Ascending aorta (tissue), 2 donors: Measurements from ENCODE around the gene ARRB1. TPM values are rescaled to one million over a fixed set of nuclear protein-coding genes. Genes with fewer than 3 reads are reported as not detected.
A peak's percentile ranks its signal among the peaks of the same experiment; 100 is the strongest.

Experiments used
- DNase-seq, 2 donors: peaks; one replicate each; pipeline ENCODE4 v3.0.0-alpha.2; 2019; ENCODE audit warnings: low spot score in 2 of 2
- H3K27ac ChIP-seq, 2 donors: fragments of 200-600 bp; sonication (generic); one replicate each; pipeline ENCODE4 v1.5.1; 2016 to 2017; ENCODE audit warnings: mild to moderate bottlenecking in 1 of 2
- H3K27me3 ChIP-seq: fragments of 200-600 bp; sonication (generic); one replicate; pipeline ENCODE4 v1.5.1; 2017
- H3K36me3 ChIP-seq, 2 donors: fragments of 200-600 bp; sonication (generic); one replicate each; pipeline ENCODE4 v1.5.1; 2016
- H3K4me1 ChIP-seq, 2 donors: fragments of 200-600 bp; sonication (generic); one replicate each; pipeline ENCODE4 v1.5.1; 2016 to 2017; ENCODE audit warnings: mild to moderate bottlenecking in 1 of 2
- H3K4me3 ChIP-seq, 2 donors: fragments of 200-600 bp; sonication (generic); one replicate each; pipeline ENCODE4 v1.5.1; 2016 to 2017; ENCODE audit warnings: mild to moderate bottlenecking in 1 of 2
- H3K9me3 ChIP-seq, 2 donors: fragments of 200-600 bp; sonication (generic); one replicate each; pipeline ENCODE4 v1.5.1; 2016
- intact Hi-C: fragments of 100-400 bp; cut with DNase I; formaldehyde crosslinking; loops from one replicate; pipeline ENCODE4 v1.15.1; 2023
- total RNA-seq: library from RNA; depleted of rRNA; stranded (reverse); fragments of >200 nt; gene quantifications from one replicate; pipeline ENCODE4 v1.1.0, GENCODE V29; 2016
- TF ChIP-seq, protein P1 (sequence below), 3 experiments: fragments of 200-600 bp in 2 of 3; fragments of 450-650 bp in 1 of 3; sonication (generic) in 2 of 3; IDR thresholded peaks; one replicate each; pipeline ENCODE4 v1.5.1; 2016 to 2019; ENCODE audit warnings: antibody characterized with exemption in 3 of 3, mild to moderate bottlenecking in 1 of 3, moderate library complexity in 1 of 3

Gene ARRB1
- 78.2 TPM for total RNA-seq

DNA sequence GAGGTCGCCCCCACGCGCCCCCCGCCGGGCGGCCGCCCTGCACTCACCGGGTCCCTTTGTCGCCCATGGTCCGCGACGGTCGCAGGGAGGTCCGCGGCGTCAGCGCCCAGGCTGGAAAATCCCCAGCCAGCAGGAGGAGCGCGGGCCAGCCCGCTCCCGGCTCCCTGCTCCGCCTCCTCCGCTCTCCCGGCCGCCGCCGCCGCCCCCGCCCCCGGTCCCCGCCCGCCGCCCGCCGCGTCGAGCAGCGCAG lies at the start of gene ARRB1:
ARRB1 (minus strand) TSS at position 121 of the 250 bp plus-strand sequence; CDS start at position 67, 54 bp downstream.
- Histone ChIP-seq H3K9me3 (no peaks in the 10 kb centered on the region), H3K4me1 (peaks cover 0 to 16% of the 10 kb centered on the region in 2 donors), H3K36me3 (no peaks in the 10 kb centered on the region), H3K4me3 (peak within 1 kb of the TSS; percentile 65 to 92), H3K27ac (peak within 1 kb of the TSS; percentile 73 to 78), H3K27me3 (no peaks in the 10 kb centered on the region)
- TF ChIP-seq, protein P1, sequence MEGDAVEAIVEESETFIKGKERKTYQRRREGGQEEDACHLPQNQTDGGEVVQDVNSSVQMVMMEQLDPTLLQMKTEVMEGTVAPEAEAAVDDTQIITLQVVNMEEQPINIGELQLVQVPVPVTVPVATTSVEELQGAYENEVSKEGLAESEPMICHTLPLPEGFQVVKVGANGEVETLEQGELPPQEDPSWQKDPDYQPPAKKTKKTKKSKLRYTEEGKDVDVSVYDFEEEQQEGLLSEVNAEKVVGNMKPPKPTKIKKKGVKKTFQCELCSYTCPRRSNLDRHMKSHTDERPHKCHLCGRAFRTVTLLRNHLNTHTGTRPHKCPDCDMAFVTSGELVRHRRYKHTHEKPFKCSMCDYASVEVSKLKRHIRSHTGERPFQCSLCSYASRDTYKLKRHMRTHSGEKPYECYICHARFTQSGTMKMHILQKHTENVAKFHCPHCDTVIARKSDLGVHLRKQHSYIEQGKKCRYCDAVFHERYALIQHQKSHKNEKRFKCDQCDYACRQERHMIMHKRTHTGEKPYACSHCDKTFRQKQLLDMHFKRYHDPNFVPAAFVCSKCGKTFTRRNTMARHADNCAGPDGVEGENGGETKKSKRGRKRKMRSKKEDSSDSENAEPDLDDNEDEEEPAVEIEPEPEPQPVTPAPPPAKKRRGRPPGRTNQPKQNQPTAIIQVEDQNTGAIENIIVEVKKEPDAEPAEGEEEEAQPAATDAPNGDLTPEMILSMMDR (IDR thresholded peaks at IDR 0.05): no peak
- intact Hi-C loops: no loop called here
- peak in 1 of 2 donors; percentile 74 for DNase-seq

DNA sequence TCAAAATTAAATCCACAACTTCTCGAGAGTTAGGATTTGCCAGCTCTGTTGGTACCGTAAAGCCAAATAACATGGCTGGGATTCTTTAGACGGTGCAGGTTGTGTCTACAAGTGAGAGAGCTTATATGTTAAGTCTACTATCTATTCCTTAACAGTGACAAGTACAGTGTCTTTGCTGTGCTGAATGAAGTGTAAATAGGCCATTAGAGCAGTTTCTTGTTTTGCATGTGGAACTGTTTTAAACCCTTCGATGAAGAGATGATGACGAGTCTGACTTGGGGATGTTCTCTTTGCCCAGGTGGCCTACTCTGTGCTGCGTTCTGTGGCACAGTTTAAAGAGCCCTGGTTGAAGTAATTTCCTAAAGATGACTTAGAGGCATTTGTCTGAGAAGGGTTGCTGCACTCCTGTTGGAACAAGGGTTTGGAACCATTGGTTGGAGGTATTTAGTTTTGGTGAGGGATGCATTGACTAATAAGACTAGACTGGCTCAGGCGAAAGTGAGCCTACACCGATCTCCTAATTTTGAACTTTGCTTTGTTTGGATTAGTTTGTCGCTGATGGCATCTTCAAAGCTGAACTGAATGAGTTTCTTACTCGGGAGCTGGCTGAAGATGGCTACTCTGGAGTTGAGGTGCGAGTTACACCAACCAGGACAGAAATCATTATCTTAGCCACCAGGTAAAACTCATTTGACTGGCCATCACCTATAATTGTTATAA lies 48.8 kb upstream of the ARRB1 start:
- Histone ChIP-seq H3K27ac (peak overlapping the region; percentile 91 to 98), H3K36me3 (peaks cover 37 to 43% of the 10 kb centered on the region in 2 donors), H3K9me3 (no peaks in the 10 kb centered on the region), H3K4me3 (peak overlapping the region; percentile 70 to 78), H3K4me1 (peaks cover 0 to 6% of the 10 kb centered on the region in 2 donors), H3K27me3 (no peaks in the 10 kb centered on the region)
- no peak for DNase-seq
- intact Hi-C loops: no loop called here
- TF ChIP-seq, protein P1 (IDR thresholded peaks at IDR 0.05): no peak

DNA sequence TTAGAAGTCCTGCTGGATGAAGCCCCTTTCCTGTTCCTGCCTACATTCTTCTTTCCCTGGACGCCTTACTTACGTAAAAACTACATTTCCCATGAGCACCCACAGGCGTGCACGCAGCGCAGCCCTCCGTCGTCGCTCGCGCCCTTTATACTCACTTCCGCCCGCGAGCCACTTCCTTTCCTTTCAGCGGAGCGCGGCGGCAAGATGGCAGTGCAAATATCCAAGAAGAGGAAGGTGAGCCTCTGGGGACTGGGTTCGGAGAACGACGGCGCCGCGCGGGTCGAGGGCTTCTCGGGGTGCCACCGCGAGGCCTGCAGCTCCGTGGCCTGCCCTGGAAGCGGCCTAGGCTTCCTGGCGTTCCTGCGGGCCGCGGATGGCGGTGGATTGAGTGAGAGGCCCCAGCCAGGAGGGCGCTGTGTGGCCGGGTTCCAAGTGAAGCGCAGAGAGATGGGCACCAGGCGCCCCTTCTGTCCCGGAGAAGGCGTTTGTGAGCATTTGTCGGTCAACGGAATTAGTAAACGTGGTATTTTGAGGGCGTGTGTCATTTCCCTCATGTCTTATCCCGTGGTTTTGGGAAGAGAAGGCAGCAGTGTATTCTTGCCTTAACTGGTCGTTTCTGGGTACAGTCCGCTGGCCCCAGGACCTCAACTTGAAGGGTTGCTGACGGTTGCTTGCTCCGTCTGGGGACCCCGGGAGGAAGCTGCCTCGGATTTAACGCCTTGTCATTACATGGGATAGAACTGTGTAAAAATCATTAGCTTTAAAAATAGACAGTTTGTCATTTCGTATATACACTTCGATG lies 48.1 kb upstream of the ARRB1 start, which contains the start of gene RPS3:
RPS3 (plus strand) TSS at position 175 of the 802 bp plus-strand sequence; CDS start at position 205, 30 bp downstream.
- Histone ChIP-seq H3K36me3 (peaks cover 30 to 36% of the 10 kb centered on the region in 2 donors), H3K4me3 (peak within 1 kb of the TSS; percentile 70 to 78), H3K27ac (peak within 1 kb of the TSS; percentile 91 to 98), H3K4me1 (peaks cover 0 to 6% of the 10 kb centered on the region in 2 donors), H3K9me3 (no peaks in the 10 kb centered on the region), H3K27me3 (no peaks in the 10 kb centered on the region)
- DNase-seq: peak; percentile 70 to 95
- intact Hi-C loops: loop anchor here (2.0 to 5.0 kb wide), 2 partner anchors 33 to 125 kb away; partner anchors contain the start of genes GDPD5 and KLHL35
- TF ChIP-seq, protein P1 (IDR thresholded peaks at IDR 0.05): no peak

DNA sequence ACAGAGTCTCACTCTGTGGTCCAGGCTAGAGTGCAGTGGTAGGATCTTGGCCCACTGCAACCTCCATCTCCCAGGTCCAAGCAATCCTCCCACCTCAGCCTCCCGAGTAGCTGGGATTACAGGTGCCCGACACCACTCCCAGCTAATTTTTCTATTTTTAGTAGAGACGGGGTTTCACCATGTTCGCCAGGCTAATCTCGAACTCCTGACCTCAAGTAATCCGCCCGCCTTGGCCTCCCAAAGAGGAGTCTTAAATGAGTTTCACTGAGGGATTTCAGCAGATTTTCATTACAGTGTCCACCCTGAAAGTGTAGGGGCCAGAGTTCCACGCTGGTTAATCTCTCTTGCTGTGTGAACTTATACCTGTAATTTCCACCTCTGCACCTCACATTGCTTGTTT lies 47.4 kb upstream of the ARRB1 start:
- no peak for DNase-seq
- H3K4me3 ChIP-seq: no peak overlapping the region
- peaks cover 0 to 6% of the 10 kb centered on the region in 2 donors for H3K4me1 ChIP-seq
- TF ChIP-seq, protein P1 (IDR thresholded peaks at IDR 0.05): no peak
- peak overlapping the region in 1 of 2 donors; percentile 98 for H3K27ac ChIP-seq
- intact Hi-C loops: loop anchor here (2.0 to 5.0 kb wide), 2 partner anchors 33 to 126 kb away; partner anchors contain the start of genes GDPD5 and KLHL35
- H3K9me3 ChIP-seq: no peaks in the 10 kb centered on the region
- peaks cover 23 to 29% of the 10 kb centered on the region in 2 donors for H3K36me3 ChIP-seq
- no peaks in the 10 kb centered on the region for H3K27me3 ChIP-seq

DNA sequence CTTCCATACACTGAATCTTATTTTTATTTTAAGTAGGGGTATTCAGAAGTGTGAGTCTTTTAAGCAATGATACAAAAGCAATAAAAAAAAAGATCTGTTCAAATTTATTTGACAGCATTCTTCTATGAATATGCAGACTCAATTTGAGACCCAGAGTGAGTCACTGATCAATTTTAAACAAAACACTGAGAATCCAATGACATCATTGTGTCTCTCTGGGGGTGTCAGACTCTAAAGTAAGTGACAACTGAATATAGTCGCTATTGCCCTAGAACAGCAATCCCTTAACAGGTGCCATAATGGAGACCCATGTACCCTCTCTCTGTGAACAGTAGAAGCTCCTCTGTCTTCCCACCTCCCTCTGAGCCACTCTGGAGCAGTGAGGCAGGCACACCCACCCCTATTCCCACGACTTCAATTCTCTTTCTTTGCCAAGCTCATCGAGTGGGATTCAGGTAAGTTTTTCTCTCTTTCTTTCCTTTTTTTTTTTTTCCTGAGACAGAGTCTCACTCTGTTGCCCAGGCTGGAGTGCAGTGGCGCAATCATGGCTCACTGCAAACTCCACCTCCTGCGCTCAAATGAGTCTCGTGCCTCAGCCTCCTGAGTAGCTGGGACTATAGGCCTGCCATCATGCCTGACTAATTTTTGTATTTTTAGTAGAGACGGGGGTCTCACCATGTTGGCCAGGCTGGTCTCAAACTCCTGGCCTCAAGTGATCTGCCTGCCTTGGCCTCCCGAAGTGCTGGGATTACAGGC lies 42.8 kb upstream of the ARRB1 start:
- intact Hi-C loops: no loop called here
- no peaks in the 10 kb centered on the region for H3K9me3 ChIP-seq
- H3K4me3 ChIP-seq: no peak overlapping the region
- H3K36me3 ChIP-seq: no peaks in the 10 kb centered on the region
- H3K4me1 ChIP-seq: no peaks in the 10 kb centered on the region
- no peaks in the 10 kb centered on the region for H3K27me3 ChIP-seq
- no peak overlapping the region for H3K27ac ChIP-seq
- TF ChIP-seq, protein P1 (IDR thresholded peaks at IDR 0.05): no peak
- no peak for DNase-seq
